Measurements from ENCODE around the gene FCMR.

The FCMR gene

GRCh38 chr1:206898089-206898914 is 23.4 kb downstream of the FCMR start:
- no peak for DNase-seq

GRCh38 chr1:206897175-206897574 is 24.6 kb downstream of the FCMR start, which contains the start of gene IL24:
TSS of gene IL24 (plus strand) at chr1:206897443. CDS start at chr1:206897833, 390 bp downstream.
- peak; percentile 43 for DNase-seq

- no peak for DNase-seq
Observed at GRCh38 chr1:206896261-206896660, 25.5 kb downstream of the FCMR start.

- DNase-seq, result no peak
Observed at GRCh38 chr1:206895837-206896242, 25.9 kb downstream of the FCMR start.

GRCh38 chr1:206895325-206895724 is 26.4 kb downstream of the FCMR start:
- DNase-seq, result no peak

- no peak for DNase-seq
Observed at GRCh38 chr1:206893380-206893779, 28.4 kb downstream of the FCMR start.

- DNase-seq, result no peak
Observed at GRCh38 chr1:206892351-206892984, 29.3 kb downstream of the FCMR start.

- DNase-seq, result no peak
Observed at GRCh38 chr1:206891412-206891811, 30.3 kb downstream of the FCMR start.

- no peak for DNase-seq
Observed at GRCh38 chr1:206890125-206891060, 31.3 kb downstream of the FCMR start.

- no peak for DNase-seq
Observed at GRCh38 chr1:206887701-206888100, 34.0 kb downstream of the FCMR start.

GRCh38 chr1:206886831-206887230 is 34.9 kb downstream of the FCMR start:
- DNase-seq, result no peak

GRCh38 chr1:206885341-206886060 is 36.2 kb downstream of the FCMR start:
- no peak for DNase-seq

GRCh38 chr1:206883876-206884275 is 37.9 kb downstream of the FCMR start:
- no peak for DNase-seq

- no peak for DNase-seq
Observed at GRCh38 chr1:206883160-206883559, 38.6 kb downstream of the FCMR start.

- no peak for DNase-seq
Observed at GRCh38 chr1:206882555-206882954, 39.2 kb downstream of the FCMR start.

- DNase-seq, result no peak
Observed at GRCh38 chr1:206880314-206880713, 41.4 kb downstream of the FCMR start.

- DNase-seq, result no peak
Observed at GRCh38 chr1:206878456-206878855, 43.3 kb downstream of the FCMR start.

GRCh38 chr1:206875752-206876377 is 45.9 kb downstream of the FCMR start:
- no peak for DNase-seq

- DNase-seq, result no peak
Observed at GRCh38 chr1:206873603-206874188, 48.0 kb downstream of the FCMR start.

- DNase-seq, result no peak
Observed at GRCh38 chr1:206872139-206872538, 49.6 kb downstream of the FCMR start.

GRCh38 chr1:206868264-206868663 is 53.5 kb downstream of the FCMR start:
- DNase-seq, result no peak

- no peak for DNase-seq
Observed at GRCh38 chr1:206867716-206868115, 54.0 kb downstream of the FCMR start.
